ENCODE results near the gene AGBL3.

The AGBL3 gene

DNA sequence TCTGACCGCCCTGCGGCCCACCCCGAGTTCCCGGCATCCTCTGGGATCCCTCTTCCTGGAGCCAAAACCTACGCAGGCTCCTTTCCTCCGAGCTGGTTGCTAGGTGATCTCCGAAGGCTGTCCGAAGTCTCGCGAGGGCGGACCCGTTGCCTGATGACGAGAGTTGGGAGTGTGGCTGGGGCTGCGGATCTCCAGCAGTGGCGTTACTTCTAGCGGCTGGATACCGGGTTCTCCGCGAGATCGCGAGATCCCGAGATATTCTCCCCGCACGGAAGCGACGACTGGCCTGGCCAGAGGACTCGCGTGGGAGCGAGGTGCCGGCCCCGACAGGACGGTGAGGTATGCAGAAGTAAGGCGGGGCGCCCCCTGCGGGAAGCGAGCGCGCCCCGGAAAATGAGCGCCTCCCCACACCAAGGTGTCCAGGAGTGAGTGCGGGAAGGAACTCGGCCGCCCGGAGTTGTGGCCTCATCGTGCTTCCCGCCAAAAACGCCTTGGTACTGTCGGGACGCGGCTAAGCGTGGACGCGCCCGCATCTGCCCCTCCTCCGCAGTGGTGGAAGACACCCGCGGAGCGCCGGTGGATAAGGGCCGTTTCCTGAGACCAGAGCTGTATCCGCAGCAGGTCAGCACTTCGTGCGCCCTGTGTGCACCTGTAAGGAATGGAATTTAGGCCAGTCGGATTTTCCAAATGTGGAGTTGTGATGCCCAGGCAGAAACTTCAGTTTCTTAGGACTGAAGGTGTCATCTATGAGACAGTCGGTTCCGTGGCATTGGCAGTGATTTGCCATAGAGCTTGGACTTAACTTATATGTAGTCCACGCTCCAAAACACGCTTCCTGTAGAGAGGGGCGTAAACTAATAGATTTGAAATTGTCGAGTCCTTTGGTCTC is at the start of gene AGBL3:
Gene AGBL3, plus strand, starts transcription at position 146 of the 889 bp plus-strand sequence. CDS start 1,426 bp downstream, outside the sequence.
- FAIRE-seq (no peak), DNase-seq (ENCODE audit: insufficient read length, low spot score) (peak; percentile 71)
- TF ChIP-seq, protein P1, sequence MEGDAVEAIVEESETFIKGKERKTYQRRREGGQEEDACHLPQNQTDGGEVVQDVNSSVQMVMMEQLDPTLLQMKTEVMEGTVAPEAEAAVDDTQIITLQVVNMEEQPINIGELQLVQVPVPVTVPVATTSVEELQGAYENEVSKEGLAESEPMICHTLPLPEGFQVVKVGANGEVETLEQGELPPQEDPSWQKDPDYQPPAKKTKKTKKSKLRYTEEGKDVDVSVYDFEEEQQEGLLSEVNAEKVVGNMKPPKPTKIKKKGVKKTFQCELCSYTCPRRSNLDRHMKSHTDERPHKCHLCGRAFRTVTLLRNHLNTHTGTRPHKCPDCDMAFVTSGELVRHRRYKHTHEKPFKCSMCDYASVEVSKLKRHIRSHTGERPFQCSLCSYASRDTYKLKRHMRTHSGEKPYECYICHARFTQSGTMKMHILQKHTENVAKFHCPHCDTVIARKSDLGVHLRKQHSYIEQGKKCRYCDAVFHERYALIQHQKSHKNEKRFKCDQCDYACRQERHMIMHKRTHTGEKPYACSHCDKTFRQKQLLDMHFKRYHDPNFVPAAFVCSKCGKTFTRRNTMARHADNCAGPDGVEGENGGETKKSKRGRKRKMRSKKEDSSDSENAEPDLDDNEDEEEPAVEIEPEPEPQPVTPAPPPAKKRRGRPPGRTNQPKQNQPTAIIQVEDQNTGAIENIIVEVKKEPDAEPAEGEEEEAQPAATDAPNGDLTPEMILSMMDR (IDR thresholded peaks at IDR 0.05; ENCODE audit: insufficient read depth, missing control alignments): peak; percentile 47

DNA sequence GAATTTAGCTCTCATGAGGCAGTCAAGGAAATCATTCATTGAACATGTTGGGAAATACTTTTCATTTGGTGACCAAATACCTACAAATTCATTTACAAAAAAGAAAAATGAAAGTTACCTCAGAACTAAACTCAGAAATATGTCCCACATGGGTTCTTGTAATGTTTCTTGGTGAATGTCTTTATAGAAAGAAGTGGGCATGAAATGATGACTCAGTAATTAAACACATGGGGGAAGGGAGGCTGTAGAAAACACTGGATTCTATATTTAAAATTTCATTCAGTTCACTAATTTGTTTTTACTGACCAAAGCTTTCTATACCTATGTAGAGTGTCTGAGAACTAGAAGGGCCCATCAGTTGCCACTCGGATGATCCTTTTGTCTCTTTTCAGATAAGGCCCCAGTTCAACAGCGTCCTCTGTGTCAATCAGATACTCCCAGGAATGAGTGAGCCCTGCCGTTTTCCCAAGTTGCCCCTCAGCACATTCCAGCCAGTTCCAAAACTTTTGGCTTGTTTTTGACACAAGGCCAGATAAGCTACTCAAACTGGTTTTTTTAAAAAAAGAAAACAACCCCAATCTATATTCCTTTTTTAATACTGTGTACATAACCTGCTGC is 49.3 kb upstream of the AGBL3 start:
- FAIRE-seq (no peak), DNase-seq (ENCODE audit: insufficient read length, low spot score) (no peak)
- TF ChIP-seq, protein P1 (IDR thresholded peaks at IDR 0.05; ENCODE audit: insufficient read depth, missing control alignments): no peak

DNA sequence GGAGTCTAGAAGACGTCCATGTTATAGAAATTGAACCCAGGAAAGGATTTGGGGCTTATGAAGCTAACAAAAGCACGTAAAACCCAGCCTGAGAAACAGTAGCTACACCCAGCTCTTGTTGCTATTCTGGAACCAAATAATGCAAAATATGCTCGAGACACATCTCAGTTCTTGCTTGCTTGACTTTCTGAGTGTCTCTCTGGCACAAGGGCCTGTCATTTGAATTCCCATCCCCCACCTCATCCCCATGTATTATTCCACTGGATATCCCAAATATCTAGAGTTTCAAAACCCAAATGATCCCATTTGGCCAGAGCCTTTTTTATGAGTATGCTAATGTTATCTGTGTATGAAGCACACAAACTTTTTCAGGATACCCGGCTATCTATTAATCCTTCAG is 48.2 kb upstream of the AGBL3 start:
- DNase-seq (ENCODE audit: insufficient read length, low spot score) (no peak), FAIRE-seq (no peak)
- TF ChIP-seq, protein P1 (IDR thresholded peaks at IDR 0.05; ENCODE audit: insufficient read depth, missing control alignments): no peak

DNA sequence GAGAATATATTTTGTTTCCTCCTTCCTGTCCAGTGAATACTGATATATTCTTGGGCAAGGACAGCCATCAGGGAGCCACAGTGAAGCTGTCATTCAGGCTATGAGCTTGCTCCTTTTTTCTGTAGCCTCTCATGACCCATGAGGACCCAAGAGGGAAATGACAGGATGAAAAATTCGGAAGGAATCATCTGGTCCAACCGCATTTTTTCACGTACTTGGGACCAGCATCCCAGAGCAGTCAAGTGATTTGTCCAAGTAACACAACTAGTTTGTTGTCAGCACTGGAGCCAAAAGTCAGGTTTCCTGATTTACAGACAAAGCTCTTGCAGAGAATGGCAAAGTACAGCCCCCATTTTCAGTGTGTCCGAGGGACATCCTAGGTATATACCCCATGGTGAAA is 47.2 kb upstream of the AGBL3 start:
- no peak for FAIRE-seq
- DNase-seq (ENCODE audit: insufficient read length, low spot score): no peak
- TF ChIP-seq, protein P1 (IDR thresholded peaks at IDR 0.05; ENCODE audit: insufficient read depth, missing control alignments): no peak

DNA sequence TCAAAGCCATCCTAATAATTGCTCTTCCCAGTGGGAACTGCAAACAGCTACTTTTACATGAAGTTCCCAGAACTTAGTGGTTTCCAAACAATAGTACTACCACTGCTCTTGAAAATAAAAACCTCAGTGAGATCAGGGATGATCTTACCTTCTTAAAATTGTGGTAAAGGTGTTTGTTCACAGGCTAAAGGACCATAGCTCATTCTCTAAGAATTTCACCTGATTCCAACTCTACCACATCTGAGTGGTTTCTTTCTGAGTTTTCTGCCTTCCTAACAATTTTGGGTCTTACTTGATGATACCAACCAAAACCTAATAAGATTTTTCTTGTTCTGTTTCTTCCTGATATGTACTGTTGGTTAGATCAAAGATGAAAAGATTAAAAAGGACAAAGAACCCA is 45.6 kb upstream of the AGBL3 start:
- FAIRE-seq: no peak

DNA sequence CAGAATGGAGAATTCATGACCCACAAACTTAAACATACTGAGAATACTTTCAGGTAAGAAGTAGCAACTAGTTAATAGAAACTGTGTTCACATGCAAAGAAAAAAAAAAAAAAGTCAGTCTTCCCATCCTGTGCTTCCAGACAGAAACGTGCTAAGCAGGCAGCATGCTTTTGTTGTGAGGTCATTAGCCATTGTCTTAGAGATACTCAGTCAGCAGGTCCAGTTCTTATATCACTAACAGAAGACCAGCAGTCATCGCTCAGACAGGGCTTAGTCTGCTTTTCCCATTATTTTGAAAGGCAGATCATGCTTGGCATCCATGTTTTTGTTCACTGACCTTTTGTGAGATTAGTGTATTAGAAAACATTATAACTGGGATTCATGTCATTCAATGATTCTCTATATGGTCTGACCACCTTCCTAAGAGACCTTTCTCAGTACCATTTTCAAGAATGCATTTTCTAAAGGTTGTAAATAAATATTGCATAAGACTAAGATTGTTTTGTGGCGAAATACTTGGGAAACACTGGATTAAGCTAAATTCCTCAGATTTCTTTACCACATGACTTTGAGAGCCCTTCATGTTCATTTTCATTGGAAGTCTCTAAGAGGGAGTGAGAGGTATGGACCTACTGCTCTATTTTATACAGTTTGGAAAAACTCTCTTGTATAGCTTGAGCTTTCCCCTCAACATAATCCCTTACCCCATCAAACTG is 45.0 kb upstream of the AGBL3 start:
- no peak for DNase-seq (ENCODE audit: insufficient read length, low spot score)
- TF ChIP-seq, protein P1 (IDR thresholded peaks at IDR 0.05; ENCODE audit: insufficient read depth, missing control alignments): no peak

More for the DNA sequence above, 45.6 kb upstream of the AGBL3 start:
- DNase-seq (ENCODE audit: insufficient read length, low spot score): no peak
- TF ChIP-seq, protein P1 (IDR thresholded peaks at IDR 0.05; ENCODE audit: insufficient read depth, missing control alignments): no peak

More for the DNA sequence above, 45.0 kb upstream of the AGBL3 start:
- FAIRE-seq: no peak

Measured in D721Med (cell line).